OCI-LY3 (cell line): ENCODE measurements around the gene DSC3.

Experiments used
- H2AFZ ChIP-seq: fragments of 200-600, 300-600 bp; shearing (Covaris generic); 2 replicates; pipeline ENCODE4 v1.6.0; 2014; ENCODE audit warnings: antibody characterized with exemption, low read depth, low read length
- H3K27ac ChIP-seq: fragments of 200-600, 300-600 bp; sonication (generic); 2 replicates; pipeline ENCODE4 v1.5.1; 2014; ENCODE audit warnings: mild to moderate bottlenecking, low read length, moderate library complexity, mixed read lengths
- H3K27me3 ChIP-seq: fragments of 200-600, 300-600 bp; sonication (generic); 2 replicates; pipeline ENCODE4 v1.6.1; 2014; ENCODE audit warnings: low read depth, low read length, mixed read lengths
- H3K36me3 ChIP-seq: fragments of 200-600, 300-600 bp; sonication (generic); replicated peaks from 2 replicates; pipeline ENCODE3; 2014; ENCODE audit warnings: low read depth, low read length, mixed read lengths
- H3K4me1 ChIP-seq: fragments of 300-600, 200-600 bp; sonication (generic); 2 replicates; pipeline ENCODE4 v1.6.1; 2014; ENCODE audit warnings: low read length, mixed read lengths
- H3K4me2 ChIP-seq: fragments of 200-600, 300-600 bp; sonication (generic); 2 replicates; pipeline ENCODE4 v1.6.1; 2014; ENCODE audit warnings: low read length, mixed read lengths
- H3K4me3 ChIP-seq: fragments of 300-600, 200-600 bp; sonication (generic); 2 replicates; pipeline ENCODE4 v1.5.1; 2014; ENCODE audit warnings: antibody characterized with exemption, mild to moderate bottlenecking, low read length, moderate library complexity
- H3K79me2 ChIP-seq: fragments of 300-600, 200-600 bp; shearing (Covaris generic); 2 replicates; pipeline ENCODE4 v1.6.1; 2014; ENCODE audit warnings: mild to moderate bottlenecking, low read length, mixed read lengths
- H3K9ac ChIP-seq: fragments of 300-600, 200-600 bp; shearing (Covaris generic); 2 replicates; pipeline ENCODE4 v1.6.0; 2014; ENCODE audit warnings: mild to moderate bottlenecking, low read length, moderate library complexity
- H3K9me3 ChIP-seq: fragments of 200-600, 300-600 bp; shearing (Covaris generic); 2 replicates; pipeline ENCODE4 v1.6.1; 2014; ENCODE audit warnings: low read length, mixed read lengths; ENCODE audit not compliant: insufficient read depth
- H4K20me1 ChIP-seq: fragments of 200-600, 300-600 bp; sonication (generic); 2 replicates; pipeline ENCODE4 v1.6.1; 2016; ENCODE audit warnings: low read length, mixed read lengths; ENCODE audit not compliant: insufficient read depth
- CTCF ChIP-seq: fragments of 200-600, 300-600 bp; sonication (generic); IDR thresholded peaks from 2 replicates; pipeline ENCODE4 v1.5.1; 2014; ENCODE audit warnings: antibody characterized with exemption, low read length, low read depth
- EZH2phosphoT487 ChIP-seq: fragments of 200-600 bp; shearing (Covaris generic); IDR thresholded peaks from 2 replicates; pipeline ENCODE4 v1.6.1; 2018; ENCODE audit warnings: antibody characterized with exemption, mixed run types, low read depth

The DSC3 gene

GRCh38 chr18:31065036-31065773 lies 22.7 kb upstream of the DSC3 start:
- Histone ChIP-seq H3K9ac (no peak overlapping the region), H3K4me2 (no peak overlapping the region), H3K36me3 (no peaks in the 10 kb centered on the region), H3K27me3 (no peaks in the 10 kb centered on the region), H3K4me1 (no peaks in the 10 kb centered on the region), H2AFZ (no peak overlapping the region), H4K20me1 (no peaks in the 10 kb centered on the region), H3K9me3 (no peaks in the 10 kb centered on the region), H3K27ac (no peak overlapping the region), H3K79me2 (no peaks in the 10 kb centered on the region), H3K4me3 (no peak overlapping the region)
- no peak for TF ChIP-seq CTCF
- no peak for TF ChIP-seq EZH2phosphoT487

GRCh38 chr18:31064130-31064529 lies 21.6 kb upstream of the DSC3 start:
- Histone ChIP-seq H3K79me2 (no peaks in the 10 kb centered on the region), H3K36me3 (no peaks in the 10 kb centered on the region), H3K4me2 (no peak overlapping the region), H3K4me3 (no peak overlapping the region), H3K27ac (no peak overlapping the region), H3K9me3 (no peaks in the 10 kb centered on the region), H2AFZ (no peak overlapping the region), H3K27me3 (no peaks in the 10 kb centered on the region), H3K9ac (no peak overlapping the region), H3K4me1 (no peaks in the 10 kb centered on the region), H4K20me1 (no peaks in the 10 kb centered on the region)
- TF ChIP-seq CTCF: no peak
- TF ChIP-seq EZH2phosphoT487: no peak

- Histone ChIP-seq H3K9me3 (no peaks in the 10 kb centered on the region), H3K79me2 (no peaks in the 10 kb centered on the region), H3K36me3 (no peaks in the 10 kb centered on the region), H2AFZ (no peak overlapping the region), H3K9ac (no peak overlapping the region), H3K27me3 (no peaks in the 10 kb centered on the region), H4K20me1 (no peaks in the 10 kb centered on the region), H3K4me3 (no peak overlapping the region), H3K4me1 (no peaks in the 10 kb centered on the region), H3K4me2 (no peak overlapping the region), H3K27ac (no peak overlapping the region)
- TF ChIP-seq EZH2phosphoT487: no peak
- TF ChIP-seq CTCF: no peak
Measured at GRCh38 chr18:31061945-31062344, 19.4 kb upstream of the DSC3 start.

GRCh38 chr18:31058897-31059296 lies 16.4 kb upstream of the DSC3 start:
- no peaks in the 10 kb centered on the region for H3K9me3 ChIP-seq
- no peak overlapping the region for H3K27ac ChIP-seq
- H3K4me3 ChIP-seq: no peak overlapping the region
- no peaks in the 10 kb centered on the region for H3K79me2 ChIP-seq
- no peaks in the 10 kb centered on the region for H3K4me1 ChIP-seq
- no peaks in the 10 kb centered on the region for H3K27me3 ChIP-seq
- no peaks in the 10 kb centered on the region for H4K20me1 ChIP-seq
- H2AFZ ChIP-seq: no peak overlapping the region
- H3K9ac ChIP-seq: no peak overlapping the region
- no peaks in the 10 kb centered on the region for H3K36me3 ChIP-seq
- no peak overlapping the region for H3K4me2 ChIP-seq
- TF ChIP-seq EZH2phosphoT487 (no peak), CTCF (no peak)
